ENCODE measurements around the gene SNX5. TPM values are rescaled to one million over a fixed set of nuclear protein-coding genes. Genes with fewer than 3 reads are reported as not detected.
A peak's percentile ranks its signal among the peaks of the same experiment; 100 is the strongest.

SNX5 gene
- total RNA-seq, 2 donors from 2014 or later: 48.3 to 84.8 TPM

DNA sequence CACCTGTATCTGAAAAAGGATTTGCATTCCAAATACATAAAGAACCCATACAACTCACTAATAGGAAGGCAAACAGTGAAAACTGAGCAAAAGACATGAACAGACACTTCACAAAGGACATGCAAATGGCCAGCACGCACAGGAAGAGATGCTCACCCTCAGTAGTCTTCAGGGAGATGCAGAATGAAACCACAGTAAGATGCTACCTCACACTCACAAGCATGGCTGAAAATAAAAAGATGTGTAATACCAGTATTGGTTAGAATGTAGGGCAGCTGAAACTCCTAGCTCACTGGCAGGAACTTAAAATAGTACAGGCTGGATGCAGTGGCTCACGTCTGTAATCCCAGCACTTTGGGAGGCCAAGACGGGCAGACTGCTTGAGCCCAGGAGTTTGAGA, 64.6 kb downstream of the SNX5 start:
- H3K4me3 ChIP-seq: no peak overlapping the region
- WGBS: 90% methylated on average over 3 of the region's 3 CpGs
- H3K9me3 ChIP-seq: no peaks in the 10 kb centered on the region
- intact Hi-C loops (cut with DNase I): no loop called here
- no peaks in the 10 kb centered on the region for H3K4me1 ChIP-seq (replicated peaks)
- TF ChIP-seq POLR2A (IDR thresholded peaks at IDR 0.05) (no peak), POLR2AphosphoS5 (IDR thresholded peaks at IDR 0.05) (no peak), CTCF (IDR thresholded peaks at IDR 0.05) (no peak)
- H3K36me3 ChIP-seq: no peaks in the 10 kb centered on the region
- H3K27ac ChIP-seq: no peak overlapping the region
- DNase-seq (ENCODE audit: low spot score): no peak
- no peaks in the 10 kb centered on the region for H3K27me3 ChIP-seq (replicated peaks; ENCODE audit: insufficient read depth)

DNA sequence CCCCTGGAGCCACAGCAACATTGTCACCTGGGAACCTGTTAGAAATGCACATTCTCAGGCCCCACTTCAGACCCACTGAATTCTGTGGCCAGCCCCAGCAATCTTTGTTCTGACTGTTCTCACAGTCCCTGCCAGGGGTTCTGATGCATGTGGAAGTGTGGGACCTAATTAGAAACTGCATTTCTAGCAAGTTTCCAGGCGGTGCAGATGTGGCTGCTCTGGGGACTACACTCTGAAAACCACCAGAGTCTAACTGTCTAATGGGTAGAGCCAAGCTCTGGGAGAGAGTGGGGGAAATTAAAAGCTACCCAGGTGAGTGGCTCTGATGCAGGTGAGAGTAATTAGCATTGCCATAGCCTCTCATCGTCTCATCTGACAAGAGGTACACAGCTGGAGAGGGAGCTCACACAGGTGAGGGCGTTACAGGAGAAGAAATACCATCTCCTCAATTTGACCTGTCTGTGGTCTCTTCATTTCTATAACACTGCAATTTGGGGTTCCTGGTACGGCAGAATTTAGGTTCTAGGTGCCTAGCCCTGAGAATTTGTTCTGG, 66.0 kb downstream of the SNX5 start:
- no peaks in the 10 kb centered on the region for H3K9me3 ChIP-seq
- intact Hi-C loops (cut with DNase I): no loop called here
- TF ChIP-seq POLR2AphosphoS5 (IDR thresholded peaks at IDR 0.05) (no peak), CTCF (IDR thresholded peaks at IDR 0.05) (no peak), POLR2A (IDR thresholded peaks at IDR 0.05) (no peak)

GRCh38 chr20:17901971-17902370, 66.6 kb downstream of the SNX5 start:
- 71% methylated on average over 4 of the region's 4 CpGs for WGBS
- Histone ChIP-seq H3K4me3 (no peak overlapping the region), H3K4me1 (replicated peaks) (no peaks in the 10 kb centered on the region), H3K27me3 (replicated peaks; ENCODE audit: insufficient read depth) (no peaks in the 10 kb centered on the region), H3K9me3 (no peaks in the 10 kb centered on the region), H3K36me3 (no peaks in the 10 kb centered on the region), H3K27ac (no peak overlapping the region)
- DNase-seq (ENCODE audit: low spot score): no peak
- intact Hi-C loops (cut with DNase I): no loop called here
- TF ChIP-seq POLR2AphosphoS5 (IDR thresholded peaks at IDR 0.05) (no peak), POLR2A (IDR thresholded peaks at IDR 0.05) (no peak), CTCF (IDR thresholded peaks at IDR 0.05) (no peak)

More for the DNA sequence above, 66.0 kb downstream of the SNX5 start:
- H3K27me3 ChIP-seq (replicated peaks; ENCODE audit: insufficient read depth): no peaks in the 10 kb centered on the region
- H3K27ac ChIP-seq: no peak overlapping the region
- no peak for DNase-seq (ENCODE audit: low spot score)
- H3K4me1 ChIP-seq (replicated peaks): no peaks in the 10 kb centered on the region
- no peak overlapping the region for H3K4me3 ChIP-seq
- no peaks in the 10 kb centered on the region for H3K36me3 ChIP-seq
- WGBS: 73% methylated on average over 4 of the region's 4 CpGs

- Histone ChIP-seq H3K4me1 (replicated peaks) (peaks cover 3% of the 10 kb centered on the region), H3K27ac (no peak overlapping the region), H3K27me3 (replicated peaks; ENCODE audit: insufficient read depth) (no peaks in the 10 kb centered on the region), H3K36me3 (no peaks in the 10 kb centered on the region), H3K9me3 (no peaks in the 10 kb centered on the region), H3K4me3 (no peak overlapping the region)
- no peak for TF ChIP-seq POLR2A (IDR thresholded peaks at IDR 0.05)
- peak; percentile 77 for TF ChIP-seq POLR2AphosphoS5 (IDR thresholded peaks at IDR 0.05)
- peak; percentile 79 to 96 (median 93) for TF ChIP-seq CTCF (IDR thresholded peaks at IDR 0.05)
- intact Hi-C loops (cut with DNase I): loop anchor here (5.0 to 10.0 kb wide), 4 partner anchors 39 to 391 kb away; partner anchors contain the start of gene BFSP1
- WGBS: 47% methylated on average over 7 of the region's 7 CpGs
- DNase-seq (ENCODE audit: low spot score): peak; percentile 80
These were observed 70.0 kb downstream of the SNX5 start for GRCh38 chr20:17898548-17898994.

All from prostate gland (tissue), 2 donors.